SK-N-SH (cell line): ENCODE results near the gene PARK7. TPM values are rescaled to one million over a fixed set of nuclear protein-coding genes. Genes with fewer than 3 reads are reported as not detected.

Experiments used
- CTCF ChIA-PET: fragments of 300-600, 350-600 bp; formaldehyde crosslinking; extraction: SDS; loops from one replicate; lab custom pipeline; 2021; lab: Yijun Ruan, JAX
- POLR2A ChIA-PET: fragments of 350-600 bp; sonication (Branson Sonifier 250); formaldehyde crosslinking; extraction: SDS; loops from one replicate; lab custom pipeline; 2020; ENCODE audit warnings: antibody characterized with exemption, inconsistent platforms; lab: Yijun Ruan, JAX
- DNase-seq: peaks from one replicate; pipeline ENCODE4 v3.0.0; 2012
- H2AFZ ChIP-seq: fragments of 200-600 bp; sonication (generic); 2 replicates; pipeline ENCODE4 v1.8.1; 2016; ENCODE audit warnings: antibody characterized with exemption, mild to moderate bottlenecking, low read depth
- H3F3A ChIP-seq: fragments of 200-600 bp; sonication (generic); replicated peaks from 2 replicates; pipeline ENCODE3; 2016; ENCODE audit warnings: antibody characterized with exemption, mild to moderate bottlenecking; ENCODE audit not compliant: insufficient read depth
- H3K27ac ChIP-seq, 2 experiments: fragments of 200-500 bp in 1 of 2; fragments of 200-600 bp in 1 of 2; sonication (Bioruptor generic) in 1 of 2; sonication (generic), shearing (Covaris generic) in 1 of 2; 2 replicates each; pipeline versions ENCODE4 v1.5.1 to v1.6.1; 2014 to 2016; ENCODE audit warnings: low read depth in 2 of 2, inconsistent platforms in 1 of 2, low read length in 1 of 2, mild to moderate bottlenecking in 1 of 2, mixed read lengths in 1 of 2
- H3K27me3 ChIP-seq: fragments of 200-600 bp; sonication (generic), shearing (Covaris generic); 2 replicates; pipeline ENCODE4 v1.6.1; 2016; ENCODE audit warnings: mixed run types; ENCODE audit not compliant: insufficient read depth
- H3K36me3 ChIP-seq, 2 experiments: fragments of 200-500 bp in 1 of 2; fragments of 200-600 bp in 1 of 2; sonication (Bioruptor generic) in 1 of 2; sonication (generic) in 1 of 2; replicated peaks in 1 of 2; 2 replicates each; pipeline versions ENCODE3 to v1.5.1; 2014 to 2016; ENCODE audit warnings: low read length in 1 of 2, mild to moderate bottlenecking in 1 of 2; ENCODE audit not compliant: insufficient read depth in 2 of 2, control insufficient read depth in 1 of 2
- H3K4me1 ChIP-seq, 2 experiments: fragments of 200-500 bp in 1 of 2; fragments of 200-600 bp in 1 of 2; sonication (Bioruptor generic) in 1 of 2; sonication (generic), shearing (Covaris generic) in 1 of 2; 2 replicates each; pipeline versions ENCODE4 v1.5.1 to v1.6.1; 2014 to 2016; ENCODE audit warnings: low read depth in 1 of 2, low read length in 1 of 2, mixed run types in 1 of 2; ENCODE audit not compliant: insufficient read depth in 2 of 2, control insufficient read depth in 1 of 2
- H3K4me2 ChIP-seq: fragments of 200-600 bp; sonication (generic), shearing (Covaris generic); 2 replicates; pipeline ENCODE4 v1.6.1; 2017; ENCODE audit warnings: mixed run types
- H3K4me3 ChIP-seq, 2 experiments: fragments of 200-500 bp in 1 of 2; fragments of 200-600 bp in 1 of 2; sonication (Bioruptor generic) in 1 of 2; sonication (generic), shearing (Covaris generic) in 1 of 2; 2 replicates each; pipeline versions ENCODE4 v1.5.1 to v1.8.1; 2014 to 2016; ENCODE audit warnings: low read depth in 2 of 2, inconsistent platforms in 1 of 2, low read length in 1 of 2, mild to moderate bottlenecking in 1 of 2, mixed read lengths in 1 of 2, moderate library complexity in 1 of 2
- H3K79me2 ChIP-seq: fragments of 200-600 bp; sonication (generic); 2 replicates; pipeline ENCODE4 v1.8.1; 2017; ENCODE audit warnings: mild to moderate bottlenecking; ENCODE audit not compliant: insufficient read depth
- H3K9ac ChIP-seq: fragments of 200-600 bp; sonication (generic); 2 replicates; pipeline ENCODE4 v1.6.1; 2017; ENCODE audit warnings: mixed run types
- H3K9me2 ChIP-seq: fragments of 200-600 bp; sonication (generic); 2 replicates; pipeline ENCODE4 v1.6.1; 2017; ENCODE audit warnings: mixed run types
- H3K9me3 ChIP-seq: fragments of 200-600 bp; sonication (generic); 2 replicates; pipeline ENCODE4 v1.6.1; 2017; ENCODE audit warnings: mixed run types, mild to moderate bottlenecking, moderate library complexity
- H4K20me1 ChIP-seq: fragments of 200-600 bp; sonication (generic); 2 replicates; pipeline ENCODE4 v1.6.1; 2017; ENCODE audit warnings: mild to moderate bottlenecking, mixed run types; ENCODE audit not compliant: insufficient read depth
- CHD2 ChIP-seq: fragments of 150-350 bp; IDR thresholded peaks from 2 replicates; pipeline ENCODE4 v1.6.1; 2018; ENCODE audit warnings: low read length; ENCODE audit not compliant: partially characterized antibody
- EZH2phosphoT487 ChIP-seq: fragments of 200-600 bp; sonication (generic); IDR thresholded peaks from 2 replicates; pipeline ENCODE4 v1.6.1; 2017; ENCODE audit warnings: low read depth, mixed run types, mild to moderate bottlenecking, antibody characterized with exemption, moderate library complexity, borderline replicate concordance
- FOXJ3 ChIP-seq: sonication (generic); formaldehyde crosslinking; IDR thresholded peaks from 2 replicates; pipeline ENCODE4 v1.5.1; 2020; ENCODE audit warnings: mild to moderate bottlenecking, missing genetic modification reagents
- GATA2 ChIP-seq: sonication (generic); formaldehyde crosslinking; IDR thresholded peaks from 2 replicates; pipeline ENCODE4 v1.5.0; 2020; ENCODE audit warnings: mild to moderate bottlenecking, missing genetic modification reagents
- IRF3 ChIP-seq: fragments of 150-350 bp; IDR thresholded peaks from 2 replicates; pipeline ENCODE4 v1.6.1; 2016; ENCODE audit warnings: mild to moderate bottlenecking, low read depth, low read length
- JUND ChIP-seq: IDR thresholded peaks from 2 replicates; pipeline ENCODE4 v1.4.0; 2012
- MAX ChIP-seq: IDR thresholded peaks from 2 replicates; pipeline ENCODE4 v1.4.0; 2012; ENCODE audit warnings: low read depth
- MEF2A ChIP-seq: IDR thresholded peaks from 2 replicates; pipeline ENCODE4 v1.4.0; 2012; ENCODE audit warnings: low read depth, borderline replicate concordance
- NFIC ChIP-seq: IDR thresholded peaks from 2 replicates; pipeline ENCODE4 v1.4.0; 2012; ENCODE audit warnings: borderline replicate concordance
- PBX3 ChIP-seq: IDR thresholded peaks from 2 replicates; pipeline ENCODE4; 2012
- POLR2AphosphoS5 ChIP-seq: IDR thresholded peaks from 2 replicates; pipeline ENCODE4 v1.6.1; 2012; ENCODE audit warnings: low read depth, low read length
- RCOR1 ChIP-seq: fragments of 150-350 bp; IDR thresholded peaks from 2 replicates; pipeline ENCODE4 v1.6.1; 2017; ENCODE audit warnings: antibody characterized with exemption, low read length
- RFX5 ChIP-seq: IDR thresholded peaks from 2 replicates; pipeline ENCODE4 v1.6.1; 2012; ENCODE audit warnings: mild to moderate bottlenecking, improper control_type of control experiment, low read length
- RXRA ChIP-seq: IDR thresholded peaks from 2 replicates; pipeline ENCODE4 v1.4.0; 2012; ENCODE audit warnings: low read depth, mild to moderate bottlenecking, borderline replicate concordance
- SIN3A ChIP-seq: IDR thresholded peaks from 2 replicates; pipeline ENCODE4 v1.6.1; 2012; ENCODE audit warnings: low read depth, mild to moderate bottlenecking, low read length, moderate library complexity, borderline replicate concordance
- SMC3 ChIP-seq: IDR thresholded peaks from 2 replicates; pipeline ENCODE4 v1.6.1; 2012; ENCODE audit warnings: low read depth, low read length, improper control_type of control experiment
- TEAD4 ChIP-seq: IDR thresholded peaks from 2 replicates; pipeline ENCODE4 v1.4.0; 2012; ENCODE audit warnings: mild to moderate bottlenecking, borderline replicate concordance; ENCODE audit not compliant: insufficient read depth
- USF2 ChIP-seq: fragments of 150-350 bp; IDR thresholded peaks from 2 replicates; pipeline ENCODE4 v1.6.1; 2017; ENCODE audit warnings: antibody characterized with exemption, low read length, low read depth, borderline replicate concordance
- YY1 ChIP-seq: IDR thresholded peaks from 2 replicates; pipeline ENCODE4 v1.4.0; 2012; ENCODE audit warnings: low read depth, mild to moderate bottlenecking
- WGBS: methylation state at CpG from one replicate; pipeline ENCODE4 v1.1.6; 2017; ENCODE audit warnings: low lambda C conversion rate; 5-methylcytosine and 5-hydroxymethylcytosine counted together
- polyA plus RNA-seq, 3 experiments: library from polyadenylated mRNA; depleted of rRNA; stranded (reverse); fragments of >200 nt; gene quantifications; 2 replicates each; pipeline ENCODE4 v1.2.3, GENCODE V29; 2012
- TF ChIP-seq, protein P1 (sequence below): fragments of 200-600 bp; sonication (generic); IDR thresholded peaks from 2 replicates; pipeline ENCODE4 v1.6.1; 2017; ENCODE audit warnings: antibody characterized with exemption, mild to moderate bottlenecking, moderate library complexity

The PARK7 gene
- polyA plus RNA-seq, 1 of the 3 experiments (the other 2 are of a cell fraction) = 415 TPM

DNA sequence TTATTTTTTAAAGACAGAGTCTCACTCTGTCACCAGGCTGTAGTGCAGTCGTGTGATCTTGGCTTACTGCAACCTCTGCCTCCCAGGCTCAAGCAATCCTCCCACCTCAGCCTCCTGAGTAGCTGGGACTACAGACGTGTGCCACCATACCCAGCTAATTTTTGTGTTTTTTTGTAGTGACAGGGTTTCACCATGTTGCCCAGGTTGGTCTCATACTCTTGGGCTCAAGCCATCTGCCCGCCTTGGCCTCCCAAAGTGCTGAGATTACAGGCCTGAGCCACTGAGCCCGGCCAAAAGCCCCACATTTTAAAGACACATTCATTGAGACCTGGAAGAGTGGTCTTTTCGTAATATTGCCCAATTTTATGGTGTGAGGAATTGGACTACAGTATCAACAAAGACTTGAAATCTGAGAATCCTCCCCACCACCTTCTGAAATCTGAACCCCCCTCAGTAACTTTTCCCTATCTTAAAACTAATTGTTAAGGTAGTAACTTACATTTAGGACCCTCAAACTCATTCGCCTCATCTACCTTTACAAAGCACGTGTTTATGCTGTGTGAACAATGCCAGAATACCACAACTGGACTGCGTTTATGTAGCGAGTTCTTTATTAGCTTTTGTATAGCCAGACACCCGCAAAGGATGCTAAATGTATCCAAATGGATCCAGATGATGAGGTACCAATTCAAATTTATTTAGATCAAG lies 61.9 kb downstream of the PARK7 start:
- Histone ChIP-seq H3K4me3 (peak overlapping the region; percentile 24 to 90; a peak in 2 of 4 replicates), H3K9ac (no peak overlapping the region), H3K27ac (no peak overlapping the region), H3K79me2 (peaks cover 77% of the 10 kb centered on the region), H3K4me1 (peaks cover 12 to 58% of the 10 kb centered on the region in 2 experiments), H3F3A (peaks cover 37% of the 10 kb centered on the region), H3K9me2 (no peaks in the 10 kb centered on the region), H3K36me3 (peaks cover 0 to 3% of the 10 kb centered on the region in 2 experiments), H2AFZ (no peak overlapping the region), H3K27me3 (no peaks in the 10 kb centered on the region), H3K9me3 (no peaks in the 10 kb centered on the region), H3K4me2 (peak overlapping the region; percentile 84; the same call in 1 of the 2 replicates), H4K20me1 (peaks cover 40% of the 10 kb centered on the region)
- POLR2A ChIA-PET = no interaction called here
- DNase-seq = no peak
- WGBS = 74% methylated on average over 10 of the region's 10 CpGs
- CTCF ChIA-PET = interaction anchor here (1.0 to 6.0 kb wide), 5 partner anchors 8 to 292 kb away, joined by 3 to 62 read pairs (median 5); no protein-coding TSS in a partner anchor
- TF ChIP-seq RXRA = no peak
- no peak for TF ChIP-seq TEAD4
- no peak for TF ChIP-seq MAX
- no peak for TF ChIP-seq EZH2phosphoT487
- no peak for TF ChIP-seq RCOR1
- no peak for TF ChIP-seq CHD2
- no peak for TF ChIP-seq PBX3
- no peak for TF ChIP-seq RFX5
- TF ChIP-seq YY1 = no peak
- no peak for TF ChIP-seq POLR2AphosphoS5
- TF ChIP-seq SIN3A = no peak
- TF ChIP-seq JUND = no peak
- no peak for TF ChIP-seq IRF3
- no peak for TF ChIP-seq FOXJ3 (CRISPR knock-in tag)
- TF ChIP-seq MEF2A = no peak
- no peak for TF ChIP-seq SMC3
- TF ChIP-seq NFIC = no peak
- no peak for TF ChIP-seq USF2
- TF ChIP-seq, protein P1, sequence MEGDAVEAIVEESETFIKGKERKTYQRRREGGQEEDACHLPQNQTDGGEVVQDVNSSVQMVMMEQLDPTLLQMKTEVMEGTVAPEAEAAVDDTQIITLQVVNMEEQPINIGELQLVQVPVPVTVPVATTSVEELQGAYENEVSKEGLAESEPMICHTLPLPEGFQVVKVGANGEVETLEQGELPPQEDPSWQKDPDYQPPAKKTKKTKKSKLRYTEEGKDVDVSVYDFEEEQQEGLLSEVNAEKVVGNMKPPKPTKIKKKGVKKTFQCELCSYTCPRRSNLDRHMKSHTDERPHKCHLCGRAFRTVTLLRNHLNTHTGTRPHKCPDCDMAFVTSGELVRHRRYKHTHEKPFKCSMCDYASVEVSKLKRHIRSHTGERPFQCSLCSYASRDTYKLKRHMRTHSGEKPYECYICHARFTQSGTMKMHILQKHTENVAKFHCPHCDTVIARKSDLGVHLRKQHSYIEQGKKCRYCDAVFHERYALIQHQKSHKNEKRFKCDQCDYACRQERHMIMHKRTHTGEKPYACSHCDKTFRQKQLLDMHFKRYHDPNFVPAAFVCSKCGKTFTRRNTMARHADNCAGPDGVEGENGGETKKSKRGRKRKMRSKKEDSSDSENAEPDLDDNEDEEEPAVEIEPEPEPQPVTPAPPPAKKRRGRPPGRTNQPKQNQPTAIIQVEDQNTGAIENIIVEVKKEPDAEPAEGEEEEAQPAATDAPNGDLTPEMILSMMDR = no peak
- TF ChIP-seq GATA2 (CRISPR knock-in tag) = no peak
